Measurements from ENCODE around the gene SEPTIN8. TPM values are rescaled to one million over a fixed set of nuclear protein-coding genes. Genes with fewer than 3 reads are reported as not detected.

Gene SEPTIN8
- total and polyA plus RNA-seq, 2 donors (not counting 3 experiments of a cell fraction or from before 2014, with no cell fraction given): 56.6 to 82.1 TPM

GRCh38 chr5:132808866-132809265 lies 31.8 kb upstream of the SEPTIN8 start:
- Histone ChIP-seq H3K9me1 (replicated peaks; ENCODE audit: control insufficient read depth, extremely low read depth, insufficient read depth, low read length) (no peaks in the 10 kb centered on the region), H3K27ac (ENCODE audit: insufficient read depth, low read depth, low read length) (no peak overlapping the region), H3K4me2 (ENCODE audit: insufficient read depth, low read length) (no peak overlapping the region), H3K4me1 (ENCODE audit: control insufficient read depth, extremely low read depth, insufficient read depth, low read length) (no peaks in the 10 kb centered on the region), H3K27me3 (ENCODE audit: control insufficient read depth in 2 of 2, insufficient read depth in 2 of 2, low read length in 2 of 2) (peaks cover 20 to 34% of the 10 kb centered on the region in 2 experiments), H2AFZ (ENCODE audit: low read depth, low read length) (no peak overlapping the region), H3K36me3 (ENCODE audit: control insufficient read depth in 2 of 2, extremely low read depth in 1 of 2, insufficient read depth in 2 of 2, low read length in 2 of 2) (no peaks in the 10 kb centered on the region), H4K20me1 (replicated peaks; ENCODE audit: control insufficient read depth, extremely low read depth, insufficient read depth, low read length) (no peaks in the 10 kb centered on the region), H3K9ac (replicated peaks; ENCODE audit: extremely low read depth, insufficient read depth, low read length) (no peak overlapping the region), H3K79me2 (ENCODE audit: control insufficient read depth, insufficient read depth, low read length) (no peaks in the 10 kb centered on the region), H3K4me3 (replicated peaks in 1 of 3; ENCODE audit: insufficient read depth in 1 of 3, low read depth in 1 of 3, low read length in 3 of 3) (no peak overlapping the region), H3K9me3 (replicated peaks; ENCODE audit: control insufficient read depth, insufficient read depth, low read length) (no peaks in the 10 kb centered on the region)
- dilution Hi-C loops (cut with MboI; ENCODE audit: extremely low pct_ligation_motif_present, low sequenced_read_pairs) (no loop called here), intact Hi-C loops (cut with micrococcal nuclease) (no loop called here)
- CTCF ChIA-PET: interaction anchor here (1.1 to 5.4 kb wide), 7 partner anchors 8 to 57 kb away, joined by 3 to 53 read pairs (median 4); partner anchors contain the start of genes GDF9 and UQCRQ
- no peak for FAIRE-seq
- no peak for TF ChIP-seq GATA2 (IDR thresholded peaks at IDR 0.05; ENCODE audit: insufficient read depth, insufficient read length, low read depth, low read length)
- TF ChIP-seq MAX (IDR thresholded peaks at IDR 0.05; ENCODE audit: insufficient read depth, insufficient read length): no peak
- no peak for TF ChIP-seq CTCF (IDR thresholded peaks at IDR 0.05; ENCODE audit: extremely low read depth in 1 of 2, insufficient read depth in 1 of 2, low read depth in 1 of 2, low read length in 2 of 2)
- no peak for TF ChIP-seq JUN (IDR thresholded peaks at IDR 0.05; ENCODE audit: borderline replicate concordance, insufficient read depth, insufficient read length, low read depth)
- no peak for TF ChIP-seq EZH2 (IDR thresholded peaks at IDR 0.05; ENCODE audit: borderline replicate concordance, low read depth, low read length, severe bottlenecking)
- no peak for TF ChIP-seq POLR2AphosphoS5 (IDR thresholded peaks at IDR 0.05; ENCODE audit: insufficient read depth, low read depth, low read length)
- no peak for TF ChIP-seq MYC (IDR thresholded peaks at IDR 0.05; ENCODE audit: low read depth, low read length)
- no peak for TF ChIP-seq FOS (IDR thresholded peaks at IDR 0.05; ENCODE audit: borderline replicate concordance, insufficient read depth, low read length)
- TF ChIP-seq POLR2A (IDR thresholded peaks at IDR 0.05; ENCODE audit: low read depth, low read length): no peak
- no TSS peak for BruUV-seq (replicated peaks)
- DNase-seq (ENCODE audit: low read depth, low spot score): no peak
- POLR2A ChIA-PET: no interaction called here

Measured in endothelial cell of umbilical vein (primary cell).